GM19452 (cell line): ENCODE measurements around the gene SAMSN1.
"Not testable (repeated sequence)": the region's sequence is repeated elsewhere in the genome, so short reads cannot be mapped to it uniquely, and the experiment has no call there.

ENCODE experiments used
- ATAC-seq: cut with Tn5 transposase; IDR thresholded peaks from one replicate; pipeline ENCODE4 v1.9.1; 2021; ENCODE audit not compliant: unreplicated experiment

Gene SAMSN1

DNA sequence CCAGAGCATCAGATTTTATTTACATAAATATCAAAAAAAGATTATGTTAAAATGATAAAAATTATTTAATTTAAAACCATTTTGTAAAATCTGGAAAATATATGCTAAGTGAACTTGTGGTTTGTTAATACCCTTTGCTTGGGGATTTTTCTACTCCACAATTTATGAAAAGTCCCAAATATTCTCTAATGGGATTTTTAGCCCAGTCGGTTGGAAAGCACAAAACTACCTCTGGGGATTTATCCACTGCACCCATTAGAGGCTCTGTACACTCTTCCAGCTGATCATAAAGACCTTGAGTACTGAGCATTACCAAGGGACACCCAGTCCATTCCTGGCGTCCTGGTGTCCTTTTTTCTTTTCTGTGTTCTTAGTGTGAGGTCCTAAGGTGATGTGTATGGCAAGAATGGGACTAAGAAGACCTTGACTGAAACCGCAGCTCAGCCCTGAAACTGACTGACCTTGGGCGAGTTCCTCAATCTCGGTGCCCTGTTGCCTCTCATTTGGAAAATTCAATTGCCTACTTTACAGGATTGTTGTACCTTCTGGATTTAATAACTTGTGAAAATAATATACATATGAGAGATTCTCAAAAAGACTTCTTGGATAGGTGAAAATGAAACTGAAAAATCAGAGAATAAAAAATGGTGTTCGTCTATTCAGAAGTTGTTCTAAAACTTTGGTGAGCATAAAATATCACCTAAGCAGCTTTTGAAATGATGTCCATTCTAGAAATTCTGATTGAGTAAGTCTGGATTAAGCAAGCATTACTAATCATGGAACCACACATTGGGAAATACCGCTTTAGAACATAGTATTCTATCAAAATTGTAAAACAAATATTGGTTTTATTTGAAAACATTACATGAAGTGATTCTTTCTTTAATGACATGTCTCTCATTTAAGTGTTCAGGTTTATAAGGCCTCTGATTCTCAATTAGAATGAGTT is 21.5 kb upstream of the SAMSN1 start:
- ATAC-seq, result no peak

DNA sequence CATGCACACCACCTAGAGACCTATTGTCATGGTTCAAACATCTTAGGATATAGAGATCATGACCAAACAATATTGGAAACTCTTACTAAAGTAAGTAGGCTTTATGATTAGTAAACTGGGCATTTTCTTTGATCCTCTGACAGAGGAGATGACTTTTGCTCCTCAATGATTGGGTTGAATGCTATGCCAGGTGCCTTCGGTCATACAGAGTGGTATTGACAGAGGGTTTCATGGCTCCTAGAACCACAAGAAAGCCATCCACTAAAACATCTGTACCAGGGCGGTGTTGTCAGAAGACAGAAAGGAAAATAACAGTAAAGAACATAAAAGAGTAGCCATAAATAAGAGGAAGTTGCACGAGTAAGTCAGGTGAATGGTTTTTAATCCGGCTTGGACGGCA is 20.8 kb upstream of the SAMSN1 start:
- ATAC-seq, result no peak

DNA sequence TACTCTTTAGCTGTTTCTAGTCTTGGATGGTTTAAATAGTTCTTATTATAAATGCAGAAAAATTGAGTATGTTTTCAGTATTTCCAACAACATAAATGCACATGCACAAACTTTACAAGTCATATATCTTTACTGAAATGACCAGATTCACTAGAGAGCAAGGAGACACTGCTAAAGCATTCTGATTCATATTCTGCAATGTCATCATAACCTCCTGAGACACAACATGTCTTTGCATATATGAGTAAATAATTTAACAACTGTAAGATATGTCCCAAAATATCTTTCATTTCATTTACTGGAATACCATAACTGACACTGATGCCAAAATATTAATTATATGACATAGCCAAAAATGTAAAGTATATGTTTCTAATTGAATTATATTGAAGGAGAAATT is 16.8 kb upstream of the SAMSN1 start:
- no peak for ATAC-seq

DNA sequence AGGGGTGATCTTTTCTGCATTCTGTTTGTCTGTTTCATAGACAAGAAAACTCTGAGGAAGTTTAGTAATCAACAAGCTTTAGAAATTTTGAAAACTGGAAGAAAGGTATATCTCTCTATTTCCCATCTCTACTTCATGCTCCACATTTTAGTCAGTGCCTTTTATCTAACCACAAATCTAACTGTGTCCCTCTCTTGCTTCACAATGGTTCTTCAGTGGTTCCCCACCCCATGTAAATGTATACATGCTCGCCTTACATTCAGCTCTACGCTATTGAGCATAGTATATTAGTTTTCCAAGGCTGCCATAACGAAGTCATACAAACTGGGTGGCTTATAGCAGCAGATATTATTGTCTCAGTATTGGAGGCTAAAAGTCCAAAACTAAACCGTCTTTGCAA is 14.4 kb upstream of the SAMSN1 start:
- no peak for ATAC-seq

DNA sequence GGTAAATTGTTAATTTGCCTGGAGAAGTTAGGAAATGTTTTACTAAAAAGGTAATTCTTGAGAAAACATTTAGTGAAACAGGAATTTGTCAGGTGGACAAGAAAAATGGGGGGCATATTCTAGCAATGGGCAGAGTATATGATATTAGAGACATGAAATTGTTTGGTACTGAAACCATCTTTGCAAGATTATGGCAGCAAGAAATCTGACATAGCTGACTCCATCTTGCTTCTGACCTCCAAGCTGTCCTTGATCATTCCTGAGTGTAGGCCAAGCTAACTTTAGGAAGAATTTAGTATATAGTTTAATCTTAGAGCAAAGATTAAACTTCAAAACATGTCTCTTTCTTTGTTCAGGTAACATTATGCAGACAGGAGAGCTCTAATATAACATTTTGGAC is 14.0 kb upstream of the SAMSN1 start:
- no peak for ATAC-seq

DNA sequence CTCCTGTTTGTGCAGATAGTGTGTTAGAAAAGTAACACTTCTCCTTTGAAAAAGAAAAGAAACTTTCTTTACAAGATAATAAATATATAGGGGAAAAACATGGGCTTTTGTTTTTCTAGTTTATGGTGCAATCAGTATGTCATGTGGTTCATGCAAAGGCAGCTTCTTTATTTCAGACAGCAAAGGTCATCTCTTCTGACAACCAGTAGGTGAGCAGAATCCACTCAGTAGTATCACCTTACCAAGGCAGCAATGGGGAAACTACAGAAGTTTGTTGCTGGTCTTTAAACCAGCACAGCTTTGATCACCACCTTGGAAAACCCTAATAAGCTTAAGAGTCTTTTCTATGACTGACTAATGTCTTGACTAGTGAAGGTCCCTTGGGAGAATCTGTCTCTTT is 13.0 kb upstream of the SAMSN1 start:
- ATAC-seq, result no peak

DNA sequence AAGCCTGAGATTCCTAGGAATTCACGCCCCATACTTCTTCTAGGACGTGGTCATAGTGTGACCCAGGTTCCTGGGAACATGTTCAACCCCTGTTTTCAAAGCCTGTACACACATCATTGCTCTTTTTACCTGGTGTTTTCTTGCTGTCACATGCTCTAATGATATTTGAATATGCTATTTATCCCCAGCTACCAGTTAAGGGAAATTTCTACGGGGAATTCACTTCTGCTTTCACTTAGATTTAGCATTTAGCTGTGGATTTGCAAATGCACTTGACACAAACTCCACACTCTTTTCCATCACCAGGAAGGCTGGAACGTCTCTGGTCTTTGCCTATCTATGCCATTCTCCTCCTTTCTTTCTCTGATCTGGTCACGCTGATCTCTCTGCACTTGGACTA is 11.3 kb upstream of the SAMSN1 start:
- ATAC-seq, result no peak

DNA sequence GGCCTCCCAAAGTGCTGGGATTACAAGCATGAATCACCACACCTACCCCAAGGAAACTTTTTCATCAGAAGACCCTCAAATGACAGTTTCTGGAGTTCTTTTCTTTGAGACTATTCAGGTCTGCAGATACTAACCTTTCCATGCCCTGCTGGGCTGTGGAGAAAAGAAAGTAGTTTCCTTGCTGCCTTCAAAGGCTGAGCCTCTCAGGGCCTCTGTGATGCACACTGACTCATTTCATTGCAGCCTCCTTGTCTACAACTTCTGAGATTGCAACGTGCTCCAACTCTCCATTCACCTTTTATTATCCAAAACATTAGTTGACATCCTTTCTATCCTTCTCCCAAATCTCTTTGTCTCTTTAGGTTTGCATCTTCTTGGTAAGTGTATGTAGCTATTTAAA is 8.8 kb upstream of the SAMSN1 start:
- ATAC-seq, result no peak

DNA sequence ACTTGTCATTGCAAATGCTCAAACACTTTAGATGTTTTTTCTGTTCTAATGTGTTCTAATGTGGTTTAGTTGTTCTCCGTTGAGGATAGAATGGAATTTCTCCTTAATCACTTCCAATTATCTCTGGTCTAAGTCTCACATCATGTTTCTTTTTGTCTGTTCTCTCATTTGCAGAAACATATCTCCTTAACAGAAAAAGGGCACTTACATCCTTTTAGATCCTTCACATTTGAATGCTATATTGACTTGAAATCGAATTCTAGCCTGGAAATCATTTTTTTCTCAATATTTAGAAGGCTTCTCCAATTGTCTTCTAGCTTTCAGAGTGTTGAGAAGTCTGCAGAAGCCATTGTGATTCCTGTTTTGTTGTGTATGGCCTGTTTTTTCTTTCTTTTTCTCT is 7.3 kb upstream of the SAMSN1 start:
- no peak for ATAC-seq

DNA sequence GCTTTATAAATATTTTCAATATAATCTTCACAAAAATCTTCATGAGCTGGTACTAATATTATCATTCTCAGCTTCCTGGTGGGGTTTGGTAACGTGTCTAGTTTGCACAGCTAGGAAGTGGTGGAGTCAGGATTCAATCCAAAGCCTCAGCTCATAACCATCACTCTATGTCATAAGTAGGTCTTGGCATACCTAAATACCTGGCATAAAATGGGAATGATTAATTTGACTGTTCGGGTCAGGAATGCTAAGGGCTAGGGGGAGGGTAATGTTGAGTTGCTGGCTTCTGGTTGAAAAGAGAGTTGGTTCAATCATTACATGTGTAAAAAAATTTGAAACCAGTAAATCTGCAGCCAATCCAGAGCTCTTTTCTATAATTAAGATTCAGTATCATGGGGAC is 5.6 kb upstream of the SAMSN1 start:
- no peak for ATAC-seq

DNA sequence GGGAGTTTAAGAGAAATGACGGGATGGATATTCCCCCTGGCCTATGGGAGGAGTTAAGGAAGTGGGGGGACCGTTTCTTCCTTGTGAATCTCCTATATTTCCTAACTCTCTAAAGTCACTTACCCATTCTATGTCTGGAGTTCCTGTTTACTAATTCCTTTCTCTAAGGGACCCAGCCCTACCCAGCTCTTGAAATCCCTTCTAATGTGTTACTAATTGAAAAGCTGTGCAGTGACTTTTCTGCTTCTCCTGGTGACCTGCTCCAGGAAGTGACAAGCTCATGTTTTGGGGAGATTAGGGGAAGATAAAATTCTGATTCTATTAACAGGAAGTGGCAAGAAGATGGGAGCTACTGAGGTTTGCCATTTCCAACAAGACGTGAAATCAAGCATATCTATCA is 4.0 kb upstream of the SAMSN1 start:
- no peak for ATAC-seq

DNA sequence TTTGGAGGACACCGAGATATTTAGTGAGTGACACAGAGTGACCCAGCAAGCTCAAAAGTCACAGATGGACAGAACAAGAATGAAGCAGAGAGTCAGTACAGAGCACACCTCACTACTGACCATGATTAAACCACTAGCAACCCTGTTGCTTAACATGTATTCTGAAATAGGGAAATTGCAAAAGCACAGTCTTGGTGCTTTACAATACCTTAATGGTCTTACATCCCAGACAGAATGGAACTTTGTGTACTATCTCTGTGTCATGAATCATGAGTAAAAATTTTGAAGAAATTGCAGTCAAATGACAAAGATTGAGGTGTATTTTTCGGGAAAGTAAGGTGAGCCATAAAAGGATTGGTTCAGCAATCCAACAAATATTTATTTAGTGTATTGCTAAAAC is 2.7 kb upstream of the SAMSN1 start:
- ATAC-seq, result no peak

DNA sequence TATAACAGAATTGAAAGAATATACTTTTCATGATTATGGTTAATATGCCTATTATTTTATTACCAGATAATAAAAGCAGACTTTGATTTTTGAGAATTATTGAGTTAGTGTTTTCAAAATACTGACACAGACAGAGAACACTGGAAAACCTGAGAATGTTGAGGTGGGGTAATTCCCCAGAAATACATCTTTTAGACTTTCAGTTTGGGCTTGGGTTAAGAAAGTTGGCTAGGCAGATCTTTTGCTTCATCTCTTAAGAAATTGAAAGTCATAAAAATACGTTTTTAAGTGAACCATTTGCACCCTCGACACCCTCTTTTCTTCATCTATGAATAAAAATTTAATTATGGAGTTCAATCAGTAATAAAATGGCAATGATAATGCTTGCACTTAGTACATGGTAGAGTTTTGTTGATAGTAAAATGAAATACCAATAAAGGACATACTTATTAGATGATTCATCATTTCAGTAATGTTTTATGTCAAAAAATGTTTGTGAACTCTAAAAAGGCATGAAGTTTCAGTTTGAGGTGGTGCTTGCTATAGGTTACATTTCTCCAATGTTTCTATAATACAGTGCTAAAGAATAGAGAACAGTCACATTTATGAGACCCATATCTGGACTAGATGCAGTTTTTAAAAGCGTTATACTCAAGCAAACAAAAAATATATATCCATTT is 1.9 kb upstream of the SAMSN1 start:
- no peak for ATAC-seq

DNA sequence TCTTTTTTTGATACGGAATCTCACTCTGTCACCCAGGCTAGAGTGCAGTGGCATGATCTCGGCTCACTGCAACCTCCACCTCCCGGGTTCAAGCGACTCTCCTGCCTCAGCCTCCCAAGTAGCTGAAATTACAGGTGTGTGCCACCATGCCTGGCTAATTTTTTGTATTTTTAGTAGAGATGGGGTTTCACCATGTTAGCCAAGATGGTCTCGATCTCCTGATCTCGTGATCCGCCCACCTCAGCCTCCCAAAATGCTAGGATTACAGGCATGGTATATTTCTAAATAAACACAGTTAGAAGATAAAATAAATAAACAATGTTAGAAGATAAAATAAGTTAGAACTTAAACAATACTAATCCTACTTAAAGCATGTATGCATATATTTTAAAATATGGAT is 604 bp upstream of the SAMSN1 start:
- ATAC-seq, result not testable (repeated sequence)

DNA sequence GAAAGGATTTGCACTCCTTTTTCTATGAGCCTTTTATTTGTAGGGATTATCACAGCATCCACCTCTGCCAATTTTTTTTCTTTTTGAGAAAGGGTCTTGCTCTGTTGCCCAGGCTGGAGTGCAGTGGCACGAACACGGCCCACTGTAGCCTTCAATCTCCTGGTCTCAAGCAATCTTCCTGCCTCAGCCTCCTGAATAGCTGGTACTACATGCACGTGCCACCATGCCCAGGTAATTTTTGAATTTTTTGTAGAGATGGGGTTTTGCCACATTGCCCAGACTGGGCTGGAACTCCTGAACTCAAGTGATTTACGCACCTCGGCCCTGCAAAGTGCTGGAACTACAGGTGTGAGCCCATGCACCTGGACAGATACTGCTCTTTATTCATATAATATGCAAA is 2.1 kb downstream of the SAMSN1 start:
- no peak for ATAC-seq

DNA sequence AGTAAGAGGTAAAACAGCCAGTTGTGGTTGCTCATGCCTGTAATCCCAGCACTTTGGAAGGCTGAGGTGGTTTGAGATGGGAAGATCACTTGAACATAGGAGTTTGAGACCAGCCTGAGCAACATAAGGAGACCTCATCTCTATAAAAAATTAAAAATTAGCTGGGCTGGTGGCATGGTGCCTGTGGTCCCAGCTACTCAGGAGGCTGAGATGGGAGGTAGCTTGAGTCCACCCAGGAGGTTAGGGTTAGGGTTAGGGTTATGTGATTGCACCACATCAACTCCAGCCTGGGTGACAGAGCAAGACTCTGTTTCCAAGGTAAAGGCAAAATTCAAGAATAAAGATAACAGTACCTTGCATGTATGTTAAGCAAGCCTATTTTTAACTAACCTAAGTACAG is 3.5 kb downstream of the SAMSN1 start:
- no peak for ATAC-seq

DNA sequence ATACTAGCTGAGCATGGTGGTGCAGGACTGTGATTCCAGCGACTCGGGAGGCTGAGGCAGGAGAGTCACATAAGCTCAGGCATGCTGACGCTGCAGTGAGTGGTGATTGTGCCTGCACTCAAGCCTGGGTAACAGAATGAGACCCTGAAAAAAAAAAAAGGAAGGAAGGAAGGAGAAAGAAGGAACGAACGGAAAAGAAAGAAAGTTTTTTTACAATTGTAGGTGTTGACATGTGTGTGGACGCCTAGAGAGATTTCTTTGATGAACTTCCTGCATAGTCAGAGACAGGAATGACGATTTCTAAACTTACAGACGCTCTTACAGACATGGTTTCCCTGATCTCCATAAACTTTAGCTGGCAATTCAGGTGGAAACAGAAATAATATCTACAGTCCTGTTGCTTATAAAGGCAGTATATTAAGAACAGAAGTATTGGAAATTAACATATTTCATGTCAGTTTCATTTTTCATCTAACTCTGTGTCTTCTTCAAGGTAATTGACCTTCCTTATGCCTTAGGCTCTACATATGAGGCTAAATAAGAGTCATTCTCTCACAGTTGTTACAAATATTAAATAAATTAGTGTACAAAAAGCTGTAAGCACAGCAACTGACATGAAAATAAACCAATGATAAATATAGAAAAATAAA is 4.1 kb downstream of the SAMSN1 start:
- ATAC-seq, result no peak

DNA sequence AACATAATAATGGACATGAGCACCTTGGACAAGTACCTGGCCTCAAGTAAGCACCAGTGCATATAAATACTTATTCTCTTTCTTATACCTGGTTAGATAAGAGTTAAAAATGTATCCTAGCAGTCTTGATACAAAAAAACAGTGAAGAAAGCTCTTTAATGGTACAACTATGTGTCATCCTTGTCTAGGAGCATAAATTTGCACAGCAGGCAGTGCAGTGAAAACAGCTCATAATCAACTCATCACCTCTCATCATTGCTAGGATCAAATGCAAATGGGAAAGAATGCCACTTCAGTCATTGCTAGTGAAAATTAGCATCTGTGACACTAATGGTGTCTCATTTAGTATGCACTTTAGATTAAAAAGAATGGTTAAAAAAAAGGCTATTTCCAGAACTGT is 7.6 kb downstream of the SAMSN1 start:
- ATAC-seq, result no peak

DNA sequence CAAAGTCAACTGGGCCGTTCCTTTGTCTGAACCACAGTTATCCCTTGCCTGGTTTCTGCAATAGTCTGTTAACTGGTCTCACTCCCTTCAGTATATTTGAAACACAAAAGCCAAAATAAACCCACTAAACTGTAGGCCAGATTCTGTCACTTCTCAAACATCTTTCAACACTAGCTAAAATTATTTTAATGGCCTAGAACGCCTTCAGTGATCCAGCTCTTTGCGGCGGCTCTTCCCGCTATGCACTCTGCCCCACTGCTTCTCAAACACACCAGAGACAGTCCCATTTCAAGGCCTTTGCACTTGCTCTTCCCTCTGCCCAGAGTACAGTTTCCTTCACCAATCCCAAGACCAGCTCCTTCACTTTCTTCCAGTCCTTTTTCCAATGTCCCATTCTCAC is 9.2 kb downstream of the SAMSN1 start:
- ATAC-seq, result no peak

DNA sequence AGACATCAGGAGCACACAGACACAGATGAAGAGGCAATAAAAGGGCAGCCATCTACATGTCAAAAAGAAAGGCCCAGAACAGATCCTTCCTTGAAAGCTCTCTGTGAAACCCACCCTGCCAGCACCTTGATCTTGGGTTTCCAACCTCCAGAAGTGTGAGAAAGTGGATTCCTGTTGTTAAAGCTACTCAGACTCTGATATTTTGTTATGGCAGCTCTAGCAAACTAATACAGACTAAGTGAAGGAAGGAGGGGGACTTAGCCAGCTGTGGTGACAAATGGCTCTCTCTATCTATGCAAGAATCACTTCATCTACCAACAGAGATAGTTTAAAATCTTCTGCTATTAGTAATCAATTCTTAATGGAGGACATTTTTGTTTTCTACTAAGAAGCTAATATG is 10.4 kb downstream of the SAMSN1 start:
- ATAC-seq, result no peak

DNA sequence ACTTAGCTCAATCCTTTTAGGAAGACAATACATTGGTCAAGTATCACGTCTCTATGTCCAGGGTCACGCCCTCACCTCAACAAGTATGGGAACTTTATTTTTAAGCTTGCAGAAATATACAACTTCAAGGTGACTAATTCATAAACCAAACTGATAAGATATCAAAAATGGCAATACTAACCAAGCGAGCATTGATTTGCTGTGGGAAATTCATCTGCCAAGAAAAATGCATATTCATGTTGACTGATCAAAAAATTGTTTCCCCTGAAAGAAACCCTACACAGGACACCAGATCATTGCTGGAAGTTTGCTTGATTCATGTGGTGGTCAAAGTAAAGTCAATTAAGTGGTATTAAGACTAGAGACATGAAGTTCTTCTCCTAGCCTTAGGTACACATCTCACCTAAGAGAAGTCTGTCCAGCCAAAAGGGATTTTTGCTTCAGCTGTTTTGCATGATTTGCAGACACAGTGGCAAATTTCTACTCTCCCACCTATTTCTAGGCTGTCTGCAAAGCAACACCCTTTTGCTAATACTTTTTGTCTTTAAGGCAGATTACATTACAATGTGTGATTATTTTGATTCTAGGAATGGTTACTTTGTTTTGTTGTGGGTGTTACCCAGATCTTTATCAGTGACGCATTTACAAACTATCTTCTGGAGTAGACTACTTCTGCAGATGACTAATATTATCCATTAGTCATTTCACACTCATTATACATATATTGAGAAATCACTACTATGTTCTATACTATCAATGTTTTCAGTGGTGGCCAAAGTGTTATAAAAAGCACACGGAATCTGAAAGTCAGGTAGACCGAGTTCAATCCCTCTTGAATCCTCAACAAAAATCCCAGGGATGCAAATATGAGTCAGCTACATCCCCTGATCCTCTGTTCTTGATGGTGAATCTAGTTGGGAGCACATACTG is 12.4 kb downstream of the SAMSN1 start:
- ATAC-seq, result peak; percentile 83
